PC-9 (cell line): Measurements from ENCODE around the gene GPR68. TPM values are rescaled to one million over a fixed set of nuclear protein-coding genes. Genes with fewer than 3 reads are reported as not detected.

Experiments
- BruUV-seq: library from RNA; stranded (reverse); fragments of 400-500 nt; replicated peaks from 2 replicates; lab custom pipeline; 2021; lab: Mats Ljungman, UMichigan
- CTCF ChIA-PET: fragments of 300-600 bp; sonication (Branson Sonifier 250); formaldehyde crosslinking; loops from one replicate; lab custom pipeline; 2022; ENCODE audit warnings: antibody characterized with exemption; lab: Charles Lee
- POLR2A ChIA-PET: fragments of 300-600 bp; sonication (Branson Sonifier 250); formaldehyde crosslinking; loops from one replicate; lab custom pipeline; 2022; ENCODE audit warnings: antibody characterized with exemption; ENCODE audit not compliant: unreplicated experiment; lab: Charles Lee
- DNase-seq, 2 experiments: peaks; one replicate each; pipeline versions ENCODE4 v3.0.0 to v3.0.0-alpha.2; 2015 to 2022; ENCODE audit warnings: mixed read lengths in 1 of 2
- H2AFZ ChIP-seq: fragments of 200-600 bp; sonication (generic); 2 replicates; pipeline ENCODE4 v1.8.1; 2017; ENCODE audit warnings: antibody characterized with exemption
- H3F3A ChIP-seq: fragments of 200-600 bp; sonication (generic); 2 replicates; pipeline ENCODE4 v1.8.1; 2017; ENCODE audit warnings: antibody characterized with exemption, mild to moderate bottlenecking, low read depth; ENCODE audit not compliant: insufficient read depth
- H3K27ac ChIP-seq: fragments of 200-600 bp; sonication (generic); 2 replicates; pipeline ENCODE4 v1.6.1; 2016; ENCODE audit warnings: mixed run types
- H3K27me3 ChIP-seq: fragments of 200-600 bp; sonication (generic); 2 replicates; pipeline ENCODE4 v1.6.1; 2016; ENCODE audit warnings: low read depth, mixed run types; ENCODE audit not compliant: insufficient read depth
- H3K36me3 ChIP-seq: fragments of 200-600 bp; sonication (generic); 2 replicates; pipeline ENCODE4 v1.6.1; 2016; ENCODE audit warnings: low read depth, mixed run types
- H3K4me1 ChIP-seq: fragments of 200-600 bp; sonication (generic); replicated peaks from 2 replicates; pipeline ENCODE4 v1.6.1; 2016; ENCODE audit warnings: mixed run types; ENCODE audit not compliant: insufficient read depth
- H3K4me2 ChIP-seq: fragments of 200-600 bp; sonication (generic); 2 replicates; pipeline ENCODE4 v1.6.1; 2017; ENCODE audit warnings: mixed run types
- H3K4me3 ChIP-seq: fragments of 200-600 bp; sonication (generic); 2 replicates; pipeline ENCODE4 v1.6.1; 2016; ENCODE audit warnings: mixed run types
- H3K79me2 ChIP-seq: fragments of 200-600 bp; sonication (generic); 2 replicates; pipeline ENCODE4 v1.6.1; 2017; ENCODE audit warnings: low read depth, mixed run types
- H3K9me2 ChIP-seq: fragments of 200-600 bp; sonication (generic); 2 replicates; pipeline ENCODE4 v1.8.1; 2017; ENCODE audit warnings: mild to moderate bottlenecking; ENCODE audit not compliant: insufficient read depth
- H3K9me3 ChIP-seq: fragments of 200-600 bp; sonication (generic); 2 replicates; pipeline ENCODE4 v1.8.1; 2016; ENCODE audit warnings: low read depth; ENCODE audit not compliant: insufficient read depth
- H4K20me1 ChIP-seq: fragments of 200-600 bp; sonication (generic); 2 replicates; pipeline ENCODE4 v1.8.1; 2017; ENCODE audit not compliant: insufficient read depth
- CTCF ChIP-seq: fragments of 200-600 bp; sonication (generic); conservative IDR thresholded peaks from 2 replicates; pipeline ENCODE4 v1.6.1; 2017; ENCODE audit warnings: mixed run types, antibody characterized with exemption, mild to moderate bottlenecking, moderate library complexity
- EZH2 ChIP-seq: fragments of 200-600 bp; sonication (generic); IDR thresholded peaks from 2 replicates; pipeline ENCODE4 v1.8.0; 2017; ENCODE audit warnings: antibody characterized with exemption, low read depth
- intact Hi-C: fragments of 100-400 bp; cut with micrococcal nuclease; formaldehyde crosslinking; loops from one replicate; pipeline ENCODE4 v1.10.0; 2022; ENCODE audit not compliant: unreplicated experiment
- total RNA-seq: library from RNA; stranded (reverse); gene quantifications from 2 replicates; pipeline ENCODE4 v1.2.3, GENCODE V29; 2021

Gene GPR68
- total RNA-seq, 1 experiment from 2014 or later: not detected

- H3K4me1 ChIP-seq: no peaks in the 10 kb centered on the region
- H3K9me3 ChIP-seq: no peaks in the 10 kb centered on the region
- ChIA-PET POLR2A (no interaction called here), CTCF (no interaction called here)
- H4K20me1 ChIP-seq: no peaks in the 10 kb centered on the region
- H3K4me3 ChIP-seq: no peak overlapping the region
- TF ChIP-seq CTCF (no peak), EZH2 (no peak)
- H3K27ac ChIP-seq: no peak overlapping the region
- intact Hi-C loops: no loop called here
- no peaks in the 10 kb centered on the region for H3K9me2 ChIP-seq
- no peaks in the 10 kb centered on the region for H3F3A ChIP-seq
- no peak for DNase-seq
- H2AFZ ChIP-seq: no peak overlapping the region
- no TSS peak for BruUV-seq
- H3K36me3 ChIP-seq: no peaks in the 10 kb centered on the region
- H3K27me3 ChIP-seq: 0 out of 2 replicates have a peak, but pooled peaks cover 3% of the 10 kb centered on the region
- H3K4me2 ChIP-seq: no peak overlapping the region
- H3K79me2 ChIP-seq: no peaks in the 10 kb centered on the region
Observed at GRCh38 chr14:91242635-91243034, 1.9 kb downstream of the GPR68 start.

- H3K27me3 ChIP-seq: 0 out of 2 replicates have a peak, but pooled peaks cover 3% of the 10 kb centered on the region
- no peaks in the 10 kb centered on the region for H3K4me1 ChIP-seq
- H3K27ac ChIP-seq: no peak overlapping the region
- intact Hi-C loops: no loop called here
- H3K36me3 ChIP-seq: no peaks in the 10 kb centered on the region
- H3F3A ChIP-seq: no peaks in the 10 kb centered on the region
- no peak for DNase-seq
- ChIA-PET POLR2A (no interaction called here), CTCF (no interaction called here)
- TF ChIP-seq CTCF: no peak
- TF ChIP-seq EZH2: no peak
- BruUV-seq: no TSS peak
- H4K20me1 ChIP-seq: no peaks in the 10 kb centered on the region
- H2AFZ ChIP-seq: no peak overlapping the region
- H3K9me3 ChIP-seq: no peaks in the 10 kb centered on the region
- H3K79me2 ChIP-seq: no peaks in the 10 kb centered on the region
- no peak overlapping the region for H3K4me2 ChIP-seq
- no peaks in the 10 kb centered on the region for H3K9me2 ChIP-seq
- H3K4me3 ChIP-seq: no peak overlapping the region
Observed at GRCh38 chr14:91241863-91242262, 2.6 kb downstream of the GPR68 start.

GRCh38 chr14:91238661-91239060 lies 5.8 kb downstream of the GPR68 start:
- Histone ChIP-seq H3K27me3 (0 out of 2 replicates have a peak, but pooled peaks cover 3% of the 10 kb centered on the region), H4K20me1 (no peaks in the 10 kb centered on the region), H3F3A (no peaks in the 10 kb centered on the region), H3K4me1 (no peaks in the 10 kb centered on the region), H3K27ac (no peak overlapping the region), H3K36me3 (no peaks in the 10 kb centered on the region), H2AFZ (no peak overlapping the region), H3K9me3 (no peaks in the 10 kb centered on the region), H3K4me3 (no peak overlapping the region), H3K79me2 (no peaks in the 10 kb centered on the region), H3K9me2 (no peaks in the 10 kb centered on the region), H3K4me2 (no peak overlapping the region)
- TF ChIP-seq EZH2 (no peak), CTCF (no peak)
- DNase-seq: no peak
- no TSS peak for BruUV-seq
- ChIA-PET POLR2A (no interaction called here), CTCF (no interaction called here)
- intact Hi-C loops: no loop called here
